Astrocyte (in vitro differentiated cells and primary cell): ENCODE data around the gene ITLN1.

Experiments
- CTCF ChIP-seq: IDR thresholded peaks from 2 replicates; pipeline ENCODE4 v1.5.1; 2011; ENCODE audit warnings: low read depth, mild to moderate bottlenecking, inconsistent platforms, low read length, moderate library complexity; ENCODE audit not compliant: insufficient read depth
- EZH2 ChIP-seq: IDR thresholded peaks from 2 replicates; pipeline ENCODE4 v1.6.1; 2012; ENCODE audit warnings: mild to moderate bottlenecking, low read length, inconsistent platforms; ENCODE audit not compliant: insufficient read depth

GRCh38 chr1:160855181-160855981 is 29.6 kb downstream of the ITLN1 start:
- TF ChIP-seq CTCF = no peak
- TF ChIP-seq EZH2 = no peak
